H1 (cell line): Measurements from ENCODE around the gene KRT3. TPM values are rescaled to one million over a fixed set of nuclear protein-coding genes. Genes with fewer than 3 reads are reported as not detected.

Experiments
- CTCF ChIA-PET: fragments of 300-600 bp; sonication (Branson Sonifier 250); formaldehyde crosslinking; loops from one replicate; lab custom pipeline; 2021; ENCODE audit not compliant: partially characterized antibody; lab: Charles Lee
- POLR2A ChIA-PET: fragments of 300-600 bp; sonication (Branson Sonifier 250); formaldehyde crosslinking; loops from one replicate; lab custom pipeline; 2021; ENCODE audit warnings: inconsistent platforms; ENCODE audit not compliant: partially characterized antibody; lab: Charles Lee
- DNase-seq, 2 experiments: peaks; one replicate each; pipeline versions ENCODE4 v3.0.0 to v3.0.0-alpha.2; 2010 to 2022; ENCODE audit warnings: low spot score in 2 of 2, low read depth in 1 of 2, mixed read lengths in 1 of 2
- FAIRE-seq: peaks from 2 replicates; lab custom pipeline; 2011; peaks lifted over from hg19 to GRCh38; lab: Jason Lieb, UNC
- H2AFZ ChIP-seq: 2 replicates; pipeline ENCODE4 v1.8.1; 2012; ENCODE audit warnings: low read length, inconsistent platforms
- H2AK5ac ChIP-seq: 2 replicates; pipeline ENCODE4 v1.6.1; 2013; ENCODE audit warnings: low read depth, low read length
- H2BK120ac ChIP-seq: replicated peaks from 2 replicates; pipeline ENCODE3; 2013; ENCODE audit warnings: low read depth, low read length, inconsistent platforms
- H2BK12ac ChIP-seq: 2 replicates; pipeline ENCODE4 v1.6.1; 2013; ENCODE audit warnings: low read depth, low read length
- H2BK15ac ChIP-seq: 2 replicates; pipeline ENCODE4 v1.6.1; 2013; ENCODE audit warnings: low read length
- H2BK20ac ChIP-seq: 2 replicates; pipeline ENCODE4 v1.6.1; 2013; ENCODE audit warnings: low read length
- H2BK5ac ChIP-seq: 2 replicates; pipeline ENCODE4 v1.6.1; 2013; ENCODE audit warnings: low read depth, low read length
- H3K14ac ChIP-seq: 2 replicates; pipeline ENCODE4 v1.6.1; 2013; ENCODE audit warnings: inconsistent platforms; ENCODE audit not compliant: insufficient read length
- H3K18ac ChIP-seq: 2 replicates; pipeline ENCODE4 v1.6.1; 2013; ENCODE audit warnings: low read length; ENCODE audit errors: extremely low read depth
- H3K23ac ChIP-seq: 2 replicates; pipeline ENCODE4 v1.6.1; 2013; ENCODE audit warnings: inconsistent platforms; ENCODE audit not compliant: insufficient read length
- H3K23me2 ChIP-seq: 2 replicates; pipeline ENCODE4 v1.6.1; 2013; ENCODE audit warnings: low read depth, low read length
- H3K27ac ChIP-seq: 2 replicates; pipeline ENCODE4 v1.6.1; 2011; ENCODE audit warnings: low read depth, low read length, inconsistent platforms
- H3K27me3 ChIP-seq, 4 experiments: replicated peaks in 1 of 4; 1 replicate in 1 of 4; 2 replicates in 3 of 4; pipeline versions ENCODE4 v1.6.1 to v1.8.1; 2011 to 2013; ENCODE audit warnings: low read length in 3 of 4, mild to moderate bottlenecking in 3 of 4, inconsistent platforms in 2 of 4, mixed read lengths in 2 of 4, moderate library complexity in 1 of 4; ENCODE audit not compliant: control insufficient read depth in 3 of 4, insufficient read depth in 3 of 4; ENCODE audit errors: extremely low read depth in 1 of 4
- H3K36me3 ChIP-seq, 4 experiments: 2 replicates each; pipeline versions ENCODE4 v1.6.1 to v1.8.1; 2011 to 2013; ENCODE audit warnings: mild to moderate bottlenecking in 4 of 4, low read length in 3 of 4, moderate library complexity in 2 of 4, control low read depth in 1 of 4, inconsistent platforms in 1 of 4; ENCODE audit not compliant: insufficient read depth in 4 of 4, control insufficient read depth in 2 of 4
- H3K4ac ChIP-seq: replicated peaks from 2 replicates; pipeline ENCODE3; 2013; ENCODE audit warnings: low read length, low read depth, mixed read lengths, inconsistent platforms; ENCODE audit not compliant: insufficient read length
- H3K4me1 ChIP-seq, 4 experiments: replicated peaks in 1 of 4; 1 replicate in 1 of 4; 2 replicates in 3 of 4; pipeline versions ENCODE4 v1.6.1 to v1.8.1; 2011 to 2013; ENCODE audit warnings: low read length in 3 of 4, inconsistent platforms in 2 of 4, mixed read lengths in 1 of 4; ENCODE audit not compliant: insufficient read depth in 4 of 4, control insufficient read depth in 3 of 4
- H3K4me2 ChIP-seq, 2 experiments: 2 replicates each; pipeline versions ENCODE4 v1.6.1 to v1.8.1; 2011 to 2013; ENCODE audit warnings: low read depth in 2 of 2, low read length in 2 of 2, control low read depth in 1 of 2, inconsistent platforms in 1 of 2, mild to moderate bottlenecking in 1 of 2; ENCODE audit not compliant: insufficient read depth in 1 of 2
- H3K4me3 ChIP-seq, 4 experiments: fragments of 200-600, 300-600 bp in 1 of 4; sonication (generic), shearing (Covaris generic), sonication (Bioruptor Twin) in 1 of 4; 2 replicates each; pipeline versions ENCODE4 v1.5.1 to v1.8.1; 2011 to 2016; ENCODE audit warnings: low read length in 4 of 4, low read depth in 3 of 4, control low read depth in 2 of 4, inconsistent platforms in 2 of 4, mild to moderate bottlenecking in 2 of 4, mixed read lengths in 1 of 4, moderate library complexity in 1 of 4; ENCODE audit not compliant: insufficient read depth in 2 of 4; ENCODE audit errors: extremely low read depth in 1 of 4
- H3K56ac ChIP-seq: replicated peaks from 2 replicates; pipeline ENCODE3; 2013; ENCODE audit warnings: low read depth, mild to moderate bottlenecking, mixed read lengths, low read length, inconsistent platforms; ENCODE audit not compliant: insufficient read length
- H3K79me1 ChIP-seq: 2 replicates; pipeline ENCODE4 v1.6.1; 2013; ENCODE audit warnings: low read depth, low read length, control low read depth
- H3K79me2 ChIP-seq, 2 experiments: 2 replicates each; pipeline versions ENCODE4 v1.6.1 to v1.8.1; 2012 to 2013; ENCODE audit warnings: low read length in 2 of 2, mild to moderate bottlenecking in 2 of 2, inconsistent platforms in 1 of 2; ENCODE audit not compliant: insufficient read depth in 2 of 2, control insufficient read depth in 1 of 2
- H3K9ac ChIP-seq, 4 experiments: replicated peaks in 1 of 4; 1 replicate in 1 of 4; 2 replicates in 3 of 4; pipeline versions ENCODE4 v1.6.1 to v1.8.1; 2011 to 2013; ENCODE audit warnings: low read depth in 3 of 4, low read length in 3 of 4, control low read depth in 2 of 4, mild to moderate bottlenecking in 2 of 4, moderate library complexity in 2 of 4, inconsistent platforms in 1 of 4; ENCODE audit errors: extremely low read depth in 1 of 4
- H3K9me3 ChIP-seq, 2 experiments: 2 replicates each; pipeline versions ENCODE4 v1.6.1 to v1.8.1; 2012 to 2013; ENCODE audit warnings: mild to moderate bottlenecking in 2 of 2, moderate library complexity in 2 of 2, control low read depth in 1 of 2, inconsistent platforms in 1 of 2, low read depth in 1 of 2, low read length in 1 of 2, mixed read lengths in 1 of 2; ENCODE audit not compliant: insufficient read depth in 2 of 2
- H4K20me1 ChIP-seq, 2 experiments: replicated peaks in 1 of 2; 2 replicates each; pipeline versions ENCODE3 to v1.8.1; 2011 to 2013; ENCODE audit warnings: inconsistent platforms in 2 of 2, low read length in 2 of 2, mild to moderate bottlenecking in 1 of 2; ENCODE audit not compliant: insufficient read depth in 2 of 2, control insufficient read depth in 1 of 2
- H4K5ac ChIP-seq: 2 replicates; pipeline ENCODE4 v1.6.1; 2013; ENCODE audit warnings: low read length, low read depth, mixed read lengths, inconsistent platforms; ENCODE audit not compliant: insufficient read length
- H4K8ac ChIP-seq: 2 replicates; pipeline ENCODE4 v1.8.0; 2013; ENCODE audit warnings: mild to moderate bottlenecking, moderate library complexity, low read length, inconsistent platforms; ENCODE audit not compliant: insufficient read depth; ENCODE audit errors: extremely low read depth
- H4K91ac ChIP-seq: replicated peaks from 2 replicates; pipeline ENCODE3; 2013; ENCODE audit warnings: low read length, mixed read lengths, inconsistent platforms; ENCODE audit not compliant: insufficient read length
- CBX8 ChIP-seq: fragments of 300-800, 300-1000 bp; sonication (generic); IDR thresholded peaks from 2 replicates; pipeline ENCODE4 v1.7.1; 2016; ENCODE audit warnings: low read depth, low read length, borderline replicate concordance
- CHD2 ChIP-seq: IDR thresholded peaks from 2 replicates; pipeline ENCODE4 v1.6.1; 2012; ENCODE audit warnings: low read length, improper control_type of control experiment
- HDAC6 ChIP-seq: IDR thresholded peaks from one replicate; pipeline ENCODE4 v1.7.1; 2012; ENCODE audit warnings: low read depth, mild to moderate bottlenecking, inconsistent platforms, low read length, moderate library complexity
- TAF1 ChIP-seq: IDR thresholded peaks from 2 replicates; pipeline ENCODE4 v1.6.1; 2011; ENCODE audit warnings: mild to moderate bottlenecking, low read depth, low read length
- TEAD4 ChIP-seq: IDR thresholded peaks from 2 replicates; pipeline ENCODE4 v1.6.1; 2012; ENCODE audit warnings: low read depth, low read length, inconsistent platforms, mixed read lengths
- WGBS, 2 experiments: shearing (Covaris generic) in 1 of 2; methylation state at CpG; one replicate each; pipeline versions ENCODE4 v1.1.6 to v1.1.7; 2013 to 2015; ENCODE audit warnings: low lambda C conversion rate in 2 of 2, mixed read lengths in 2 of 2, inconsistent platforms in 1 of 2, low coverage in 1 of 2, missing lambda C conversion rate in 1 of 2; ENCODE audit not compliant: insufficient replicate concordance in 2 of 2, insufficient coverage in 1 of 2, insufficient read length in 1 of 2; ENCODE audit errors: extremely low coverage in 1 of 2, missing lambda C conversion rate in 1 of 2; 5-methylcytosine and 5-hydroxymethylcytosine counted together
- polyA plus RNA-seq, 7 experiments: library from polyadenylated mRNA; depleted of rRNA in 3 of 7; stranded (reverse) in 5 of 7; unstranded in 2 of 7; fragments of >200 nt in 5 of 7; fragments of 200-250 nt in 2 of 7; gene quantifications; 1 replicate in 5 of 7; 2 replicates in 1 of 7; 4 replicates in 1 of 7; pipeline versions ENCODE4 v1.2.1 to v1.2.3, GENCODE V29; 2011 to 2013; ENCODE audit warnings: missing spikeins in 2 of 7, mixed read lengths in 2 of 7
- total RNA-seq: library from RNA; stranded (reverse); fragmentation: NEBNext Ultra II Directional; extraction: Animal tissue kit (Norgen Biotek cat#: 25700); gene quantifications from 2 replicates; pipeline ENCODE4 v1.2.1, GENCODE V29; 2021

KRT3 gene
- total and polyA plus RNA-seq, 2 of the 8 experiments (the other 6 are each of a cell fraction or from before 2014, with no cell fraction given) = not detected

DNA sequence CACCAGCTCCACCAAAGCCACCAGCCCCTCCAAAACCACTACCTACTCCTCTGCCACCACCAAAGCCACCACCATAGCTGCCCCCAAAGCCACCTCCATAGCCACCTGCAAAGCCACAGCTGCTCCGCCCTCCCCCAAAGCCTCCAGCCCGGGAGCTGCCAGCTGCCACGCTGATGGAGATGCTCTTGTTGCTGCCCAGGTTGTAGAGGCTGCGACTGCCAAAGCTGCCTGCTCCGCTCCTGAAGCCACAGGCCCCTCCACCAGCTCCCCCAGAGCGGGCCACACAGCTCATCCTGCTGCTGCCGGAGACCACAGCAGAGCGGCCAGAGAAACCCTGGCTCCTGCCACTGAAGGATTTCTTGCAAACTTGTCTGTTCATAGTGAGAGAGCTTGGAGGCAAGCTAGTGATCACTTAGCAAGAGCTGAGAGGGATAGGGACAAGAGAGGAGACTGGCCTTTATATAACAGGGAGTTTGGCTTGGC lies 19.0 kb downstream of the KRT3 start, which contains the start of gene KRT76:
TSS of gene KRT76 (minus strand) at position 433 of the 483 bp plus-strand sequence. CDS start at position 379, 54 bp downstream.
- no peaks in the 10 kb centered on the region for H3K4me1 ChIP-seq
- no peak within 1 kb of the TSS for H3K14ac ChIP-seq
- no peaks in the 10 kb centered on the region for H3K23me2 ChIP-seq
- H4K8ac ChIP-seq = no peak within 1 kb of the TSS
- no peaks in the 10 kb centered on the region for H4K20me1 ChIP-seq
- no peak within 1 kb of the TSS for H3K4ac ChIP-seq
- WGBS, 2 experiments = 94% methylated on average over 8 of the region's 8 CpGs; no CpG with 5 or more reads in 1 of the 2 experiments
- 0 out of 7 replicates have a peak, but pooled peaks cover 0 to 2% (median 0%) of the 10 kb centered on the region in 4 experiments for H3K27me3 ChIP-seq
- ChIA-PET CTCF (interaction anchor here (0.8 to 3.0 kb wide), 10 partner anchors 10 to 141 kb away, joined by 3 to 14 read pairs (median 4); no protein-coding TSS in a partner anchor), POLR2A (interaction anchor here (0.7 kb wide), 1 partner anchor 18 kb away, joined by 3 read pairs; no protein-coding TSS in a partner anchor)
- no peak within 1 kb of the TSS for H2AK5ac ChIP-seq
- no peak within 1 kb of the TSS for H3K4me2 ChIP-seq
- no peak within 1 kb of the TSS for H2BK5ac ChIP-seq
- H4K5ac ChIP-seq = no peak within 1 kb of the TSS
- no peaks in the 10 kb centered on the region for H3K79me2 ChIP-seq
- no peaks in the 10 kb centered on the region for H3K79me1 ChIP-seq
- H3K23ac ChIP-seq = no peak within 1 kb of the TSS
- H2BK15ac ChIP-seq = no peak within 1 kb of the TSS
- DNase-seq (no peak), FAIRE-seq (no peak)
- no peak within 1 kb of the TSS for H3K27ac ChIP-seq
- H3K9ac ChIP-seq = no peak within 1 kb of the TSS
- H3K18ac ChIP-seq = no peak within 1 kb of the TSS
- H3K4me3 ChIP-seq = no peak within 1 kb of the TSS
- H2BK120ac ChIP-seq = no peak within 1 kb of the TSS
- no peak within 1 kb of the TSS for H3K56ac ChIP-seq
- H4K91ac ChIP-seq = no peak within 1 kb of the TSS
- no peak within 1 kb of the TSS for H2BK20ac ChIP-seq
- H3K9me3 ChIP-seq = no peaks in the 10 kb centered on the region
- no peak within 1 kb of the TSS for H2AFZ ChIP-seq
- H2BK12ac ChIP-seq = no peak within 1 kb of the TSS
- H3K36me3 ChIP-seq = no peaks in the 10 kb centered on the region
- no peak for TF ChIP-seq CBX8
- TF ChIP-seq CHD2 = no peak
- no peak for TF ChIP-seq TEAD4
- no peak for TF ChIP-seq TAF1
- no peak for TF ChIP-seq HDAC6
